HEK293T (cell line): ENCODE results near the gene CYP20A1.

ENCODE experiments used
- CTCF ChIA-PET: fragments of 350-600 bp; formaldehyde crosslinking; extraction: SDS; loops from one replicate; lab custom pipeline; 2021; ENCODE audit warnings: antibody characterized with exemption, inconsistent platforms; lab: Yijun Ruan, JAX
- POLR2A ChIA-PET: fragments of 350-600 bp; formaldehyde crosslinking; extraction: SDS; loops from one replicate; lab custom pipeline; 2020; ENCODE audit warnings: antibody characterized with exemption, inconsistent platforms; lab: Yijun Ruan, JAX
- DNase-seq: peaks from one replicate; pipeline ENCODE4 v3.0.0; 2012; ENCODE audit warnings: mixed read lengths; ENCODE audit errors: extremely low spot score
- ARNT ChIP-seq: fragments of 450-650 bp; IDR thresholded peaks from 2 replicates; pipeline ENCODE4 v1.6.1; 2017; ENCODE audit warnings: mild to moderate bottlenecking
- BHLHE40 ChIP-seq: fragments of 450-650 bp; IDR thresholded peaks from 2 replicates; pipeline ENCODE4 v1.6.1; 2016; ENCODE audit warnings: mild to moderate bottlenecking, moderate library complexity, borderline replicate concordance
- CTBP1 ChIP-seq: fragments of 450-650 bp; IDR thresholded peaks from 2 replicates; pipeline ENCODE4 v1.6.1; 2016; ENCODE audit warnings: borderline replicate concordance
- ELF4 ChIP-seq: fragments of 450-650 bp; IDR thresholded peaks from 2 replicates; pipeline ENCODE4 v1.6.1; 2017; ENCODE audit warnings: antibody characterized with exemption
- FOXA1 ChIP-seq: fragments of 450-650 bp; IDR thresholded peaks from 2 replicates; pipeline ENCODE4 v1.6.1; 2016; ENCODE audit warnings: mild to moderate bottlenecking
- FOXK2 ChIP-seq: fragments of 450-650 bp; IDR thresholded peaks from 2 replicates; pipeline ENCODE4 v1.6.1; 2016; ENCODE audit warnings: mild to moderate bottlenecking
- FOXM1 ChIP-seq: fragments of 450-650 bp; IDR thresholded peaks from 2 replicates; pipeline ENCODE4 v1.6.1; 2017; ENCODE audit warnings: mild to moderate bottlenecking, borderline replicate concordance
- HDGF ChIP-seq: fragments of 450-650 bp; IDR thresholded peaks from 2 replicates; pipeline ENCODE4 v1.6.1; 2017; ENCODE audit warnings: antibody characterized with exemption, borderline replicate concordance
- L3MBTL2 ChIP-seq: fragments of 450-650 bp; conservative IDR thresholded peaks from 2 replicates; pipeline ENCODE4 v1.6.1; 2016; ENCODE audit warnings: mild to moderate bottlenecking
- LEF1 ChIP-seq: fragments of 450-650 bp; IDR thresholded peaks from 2 replicates; pipeline ENCODE4 v1.6.1; 2017; ENCODE audit warnings: mild to moderate bottlenecking, borderline replicate concordance
- NFRKB ChIP-seq: fragments of 450-650 bp; IDR thresholded peaks from 2 replicates; pipeline ENCODE4 v1.6.1; 2016; ENCODE audit warnings: mild to moderate bottlenecking, moderate library complexity
- SP1 ChIP-seq: fragments of 450-650 bp; IDR thresholded peaks from 2 replicates; pipeline ENCODE4 v1.6.1; 2017
- SUZ12 ChIP-seq: fragments of 450-650 bp; IDR thresholded peaks from 2 replicates; pipeline ENCODE4 v1.6.1; 2016; ENCODE audit warnings: mild to moderate bottlenecking
- TARDBP ChIP-seq: fragments of 450-650 bp; IDR thresholded peaks from 2 replicates; pipeline ENCODE4 v1.6.1; 2016
- ZNF384 ChIP-seq: fragments of 450-650 bp; IDR thresholded peaks from 2 replicates; pipeline ENCODE4 v1.6.1; 2016
- TF ChIP-seq, protein P1 (sequence below): fragments of 450-650 bp; IDR thresholded peaks from 2 replicates; pipeline ENCODE4 v1.6.1; 2016

Gene CYP20A1

DNA sequence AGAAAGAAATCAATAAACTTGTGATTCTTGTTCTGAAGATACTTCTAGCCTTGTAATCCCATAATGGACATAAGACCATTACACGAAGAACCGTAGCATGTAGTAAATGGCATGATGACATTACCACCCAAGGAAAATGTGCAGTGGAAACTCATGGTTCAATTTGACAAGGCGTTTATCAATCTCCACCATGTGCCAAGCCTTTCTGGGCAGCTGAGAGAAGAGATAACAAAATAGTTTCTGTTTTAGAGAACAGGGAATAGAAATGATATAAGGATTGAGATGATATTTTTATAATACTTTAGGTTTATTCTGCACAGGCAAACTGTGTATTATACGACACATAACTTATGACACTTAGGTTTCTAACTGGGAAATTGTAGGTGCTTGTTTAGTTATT is 108.6 kb downstream of the CYP20A1 start:
- DNase-seq, result no peak
- POLR2A ChIA-PET, result no interaction called here
- CTCF ChIA-PET, result no interaction called here
- TF ChIP-seq FOXM1 (no peak), FOXK2 (no peak), ARNT (no peak), HDGF (no peak), L3MBTL2 (no peak), ZNF384 (no peak), TARDBP (no peak), SUZ12 (no peak), BHLHE40 (no peak), CTBP1 (no peak), SP1 (no peak), FOXA1 (no peak), ELF4 (no peak), NFRKB (no peak)
- TF ChIP-seq, protein P1, sequence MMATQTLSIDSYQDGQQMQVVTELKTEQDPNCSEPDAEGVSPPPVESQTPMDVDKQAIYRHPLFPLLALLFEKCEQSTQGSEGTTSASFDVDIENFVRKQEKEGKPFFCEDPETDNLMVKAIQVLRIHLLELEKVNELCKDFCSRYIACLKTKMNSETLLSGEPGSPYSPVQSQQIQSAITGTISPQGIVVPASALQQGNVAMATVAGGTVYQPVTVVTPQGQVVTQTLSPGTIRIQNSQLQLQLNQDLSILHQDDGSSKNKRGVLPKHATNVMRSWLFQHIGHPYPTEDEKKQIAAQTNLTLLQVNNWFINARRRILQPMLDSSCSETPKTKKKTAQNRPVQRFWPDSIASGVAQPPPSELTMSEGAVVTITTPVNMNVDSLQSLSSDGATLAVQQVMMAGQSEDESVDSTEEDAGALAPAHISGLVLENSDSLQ, result no peak

DNA sequence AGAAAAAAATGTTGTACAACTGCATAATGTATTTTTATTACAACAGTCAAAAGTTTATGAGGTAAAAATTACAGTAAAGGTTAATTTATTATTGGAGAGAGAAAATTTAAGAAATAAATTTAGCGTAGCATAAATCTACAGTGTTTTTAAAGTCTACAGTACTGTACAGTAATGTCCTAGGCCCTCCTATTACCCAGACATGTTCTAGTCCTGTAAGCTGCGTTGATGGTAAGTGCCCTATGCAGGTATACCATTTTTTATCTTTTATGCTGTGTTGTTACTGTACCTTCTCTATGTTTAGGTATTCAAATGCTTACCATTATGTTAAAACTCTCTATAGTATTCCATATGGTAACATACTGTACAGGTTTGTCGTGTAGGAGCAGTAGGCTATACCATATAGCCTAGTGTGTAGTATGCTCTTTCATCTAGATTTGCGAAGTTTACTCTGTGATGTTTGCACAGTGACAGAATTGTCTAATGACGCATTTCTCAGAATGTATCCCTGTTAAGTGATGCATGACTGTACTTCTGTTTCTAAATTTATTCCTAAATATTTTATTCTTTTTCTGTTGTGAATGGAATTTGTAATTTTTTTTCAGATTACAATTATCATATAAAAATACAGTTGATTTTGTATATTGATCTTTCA is 113.9 kb downstream of the CYP20A1 start:
- TF ChIP-seq ZNF384 (no peak), LEF1 (no peak)
- TF ChIP-seq, protein P1, result no peak
- POLR2A ChIA-PET, result no interaction called here
- DNase-seq, result no peak
- CTCF ChIA-PET, result no interaction called here

DNA sequence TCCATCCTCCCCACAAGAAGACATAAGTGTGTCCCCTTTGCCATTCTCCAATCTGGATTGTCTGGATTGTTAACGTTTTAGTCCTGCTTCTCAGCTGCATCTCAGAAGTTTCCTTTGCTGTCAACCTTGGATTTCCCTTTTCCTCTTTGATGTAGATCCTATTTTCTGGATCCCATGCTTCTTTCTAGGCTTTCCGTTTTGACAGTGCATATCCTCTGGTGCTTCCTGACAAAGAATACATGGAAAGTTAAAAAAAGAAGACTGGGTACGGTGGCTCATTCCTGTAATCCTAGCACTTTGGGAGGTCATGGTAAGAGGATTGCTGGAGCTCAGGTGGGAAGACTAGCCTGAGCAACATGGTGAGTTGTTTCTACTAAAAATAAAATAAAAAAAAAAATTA is 116.1 kb downstream of the CYP20A1 start:
- DNase-seq, result no peak
- ChIA-PET POLR2A (no interaction called here), CTCF (no interaction called here)
- TF ChIP-seq, protein P1, result no peak
- TF ChIP-seq TARDBP (no peak), FOXA1 (no peak), FOXM1 (no peak), L3MBTL2 (no peak), SUZ12 (no peak), CTBP1 (no peak), NFRKB (no peak), HDGF (no peak), ZNF384 (no peak), SP1 (no peak), FOXK2 (no peak), ARNT (no peak), ELF4 (no peak), LEF1 (no peak), BHLHE40 (no peak)
